Hepatocyte (in vitro differentiated cells): Measurements from ENCODE around the gene EPHB2.

Source experiments
- CTCF ChIP-seq: fragments of 200-600 bp; sonication (generic); IDR thresholded peaks from 2 replicates; pipeline ENCODE4 v1.5.1; 2016; ENCODE audit warnings: antibody characterized with exemption, mild to moderate bottlenecking; ENCODE audit not compliant: poor library complexity
- EZH2 ChIP-seq: fragments of 200-600 bp; sonication (generic); IDR thresholded peaks from 2 replicates; pipeline ENCODE4 v1.6.1; 2016; ENCODE audit warnings: antibody characterized with exemption, mild to moderate bottlenecking, borderline replicate concordance

GRCh38 chr1:22884806-22885530 is 174.3 kb downstream of the EPHB2 start:
- TF ChIP-seq EZH2: no peak
- TF ChIP-seq CTCF: no peak
